DMS114 treated with DMSO at 0.1 percent for 48 hours (cell line): ENCODE measurements around the gene E2F8.

Experiments used
- DNase-seq: peaks from one replicate; lab custom pipeline; 2025; ENCODE audit not compliant: unreplicated experiment; lab: John Stamatoyannopoulos, UW

The E2F8 gene

GRCh38 chr11:19253153-19253745 lies 12.5 kb upstream of the E2F8 start:
- DNase-seq = no peak

- no peak for DNase-seq
Measured at GRCh38 chr11:19252394-19253152, 11.8 kb upstream of the E2F8 start.

GRCh38 chr11:19251577-19251976 lies 10.8 kb upstream of the E2F8 start:
- DNase-seq = no peak

GRCh38 chr11:19246816-19247215 lies 6.1 kb upstream of the E2F8 start:
- no peak for DNase-seq

- no peak for DNase-seq
Measured at GRCh38 chr11:19245351-19245750, 4.6 kb upstream of the E2F8 start.

- no peak for DNase-seq
Measured at GRCh38 chr11:19244621-19245020, 3.9 kb upstream of the E2F8 start.

GRCh38 chr11:19244084-19244483 lies 3.3 kb upstream of the E2F8 start:
- DNase-seq = no peak

- no peak for DNase-seq
Measured at GRCh38 chr11:19243613-19244012, 2.9 kb upstream of the E2F8 start.

GRCh38 chr11:19243143-19243542 lies 2.4 kb upstream of the E2F8 start:
- no peak for DNase-seq

- DNase-seq = no peak
Measured at GRCh38 chr11:19242179-19242932, 1.6 kb upstream of the E2F8 start.

- DNase-seq = no peak
Measured at GRCh38 chr11:19241260-19242178, 774 bp upstream of the E2F8 start.

- no peak for DNase-seq
Measured at GRCh38 chr11:19239039-19239438, 1.7 kb downstream of the E2F8 start.

GRCh38 chr11:19237813-19238212 lies 2.9 kb downstream of the E2F8 start:
- DNase-seq = no peak

GRCh38 chr11:19237381-19237780 lies 3.4 kb downstream of the E2F8 start:
- no peak for DNase-seq

- no peak for DNase-seq
Measured at GRCh38 chr11:19234231-19234817, 6.4 kb downstream of the E2F8 start.

- no peak for DNase-seq
Measured at GRCh38 chr11:19232910-19233503, 7.7 kb downstream of the E2F8 start.

GRCh38 chr11:19229671-19230070 lies 11.1 kb downstream of the E2F8 start:
- DNase-seq = no peak

- DNase-seq = no peak
Measured at GRCh38 chr11:19228968-19229367, 11.8 kb downstream of the E2F8 start.

- DNase-seq = no peak
Measured at GRCh38 chr11:19226378-19227195, 14.2 kb downstream of the E2F8 start.
